Frontal cortex (tissue), 4 donors: ENCODE results near the gene ATAD1. TPM values are rescaled to one million over a fixed set of nuclear protein-coding genes. Genes with fewer than 3 reads are reported as not detected.
"Not testable (repeated sequence)": the region's sequence is repeated elsewhere in the genome, so short reads cannot be mapped to it uniquely, and the experiment has no call there.

Experiments used
- DNase-seq, 2 donors: peaks; one replicate each; pipeline ENCODE4 v3.0.0; 2012; ENCODE audit warnings: low spot score in 2 of 2
- FAIRE-seq: peaks from 2 replicates; lab custom pipeline; 2012; peaks lifted over from hg19 to GRCh38; lab: Jason Lieb, UNC
- total RNA-seq: library from RNA; depleted of rRNA; stranded (reverse); fragments of >200 nt; gene quantifications from one replicate; pipeline ENCODE4 v1.2.3, GENCODE V29; 2014
- donor health status: control.
- donor health status: control.
- donor health status: control.

Gene ATAD1
- total RNA-seq, 1 donor from 2014 or later = 85.6 TPM

DNA sequence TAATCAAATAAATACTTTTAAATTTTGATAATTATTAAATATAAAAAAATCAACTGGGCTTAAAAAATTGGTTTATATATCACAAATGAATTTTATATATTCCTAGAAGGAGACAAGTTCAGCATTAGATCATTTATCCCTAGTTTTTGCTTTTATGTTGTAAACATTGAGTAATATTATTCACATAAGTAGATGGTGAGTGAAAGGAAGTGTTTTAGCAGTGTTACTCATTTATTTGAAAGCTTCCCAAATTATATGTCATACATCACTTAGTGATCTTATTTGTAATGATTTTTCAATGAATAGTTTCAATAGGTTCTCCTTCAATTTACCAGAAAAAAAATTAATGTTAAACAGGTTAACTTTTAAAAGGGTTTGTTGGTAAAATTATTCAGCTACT, 29.5 kb upstream of the ATAD1 start:
- DNase-seq (no peak), FAIRE-seq (no peak)

GRCh38 chr10:87846711-87847110, 28.7 kb upstream of the ATAD1 start:
- not testable (repeated sequence) for FAIRE-seq, DNase-seq

- DNase-seq (no peak), FAIRE-seq (no peak)
Measured at GRCh38 chr10:87846023-87846422, 28.0 kb upstream of the ATAD1 start.

DNA sequence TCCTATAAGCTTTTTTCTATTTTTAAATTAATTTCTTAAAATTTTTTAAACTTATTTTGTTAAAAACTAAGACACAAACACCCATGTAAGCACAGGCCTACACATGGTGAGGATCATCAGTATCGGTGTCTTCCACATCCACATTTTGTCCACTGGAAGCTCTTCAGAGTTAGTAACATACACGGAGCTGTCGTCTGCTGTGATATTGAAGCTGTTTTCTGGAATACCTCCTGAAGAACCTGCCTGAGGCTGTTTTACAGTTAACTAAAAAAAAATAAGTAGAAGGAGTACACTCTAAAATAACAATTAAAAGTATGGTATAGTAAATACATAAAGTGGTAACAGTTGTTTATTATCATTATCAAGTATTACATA, 27.6 kb upstream of the ATAD1 start:
- peak; percentile 8 for FAIRE-seq
- DNase-seq = no peak

DNA sequence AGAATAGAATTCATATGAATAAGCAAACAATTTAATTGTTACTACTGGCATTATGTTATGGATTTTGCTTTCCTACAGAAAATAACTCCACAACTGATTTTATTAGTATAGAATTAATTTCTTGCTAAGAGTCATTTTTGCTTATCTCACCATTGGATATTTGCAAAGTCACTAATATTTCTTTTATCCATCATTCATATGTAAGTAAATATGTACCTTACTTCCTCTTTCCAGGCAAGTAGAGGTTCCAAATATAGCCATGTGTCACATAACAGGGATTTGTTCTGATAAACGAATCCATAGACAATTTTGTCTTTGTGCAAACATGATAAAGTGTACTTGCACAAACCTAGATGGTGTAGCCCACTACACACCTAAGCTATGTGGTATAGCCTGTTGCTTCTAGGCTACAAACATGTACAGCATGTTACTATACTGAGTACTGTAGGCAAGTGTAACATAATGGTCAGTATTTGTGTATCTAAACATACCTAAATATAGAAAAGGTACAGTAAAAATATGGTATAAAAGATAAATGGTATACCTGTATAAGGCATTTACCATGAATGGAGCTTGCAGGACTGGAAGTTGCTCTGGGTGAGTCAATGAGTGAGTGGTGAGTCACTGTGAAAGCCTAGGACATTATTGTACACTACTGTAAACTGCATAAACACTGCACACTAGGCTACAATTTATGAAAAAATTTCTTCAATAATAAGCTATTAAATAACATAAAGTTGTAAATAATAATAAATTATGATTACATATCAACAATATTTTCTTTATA, 27.0 kb upstream of the ATAD1 start:
- FAIRE-seq (no peak), DNase-seq (no peak)

- DNase-seq = no peak
- no peak for FAIRE-seq
Measured at GRCh38 chr10:87843714-87844113, 25.7 kb upstream of the ATAD1 start.

- DNase-seq (no peak), FAIRE-seq (no peak)
Measured at GRCh38 chr10:87842776-87843497, 24.9 kb upstream of the ATAD1 start.

DNA sequence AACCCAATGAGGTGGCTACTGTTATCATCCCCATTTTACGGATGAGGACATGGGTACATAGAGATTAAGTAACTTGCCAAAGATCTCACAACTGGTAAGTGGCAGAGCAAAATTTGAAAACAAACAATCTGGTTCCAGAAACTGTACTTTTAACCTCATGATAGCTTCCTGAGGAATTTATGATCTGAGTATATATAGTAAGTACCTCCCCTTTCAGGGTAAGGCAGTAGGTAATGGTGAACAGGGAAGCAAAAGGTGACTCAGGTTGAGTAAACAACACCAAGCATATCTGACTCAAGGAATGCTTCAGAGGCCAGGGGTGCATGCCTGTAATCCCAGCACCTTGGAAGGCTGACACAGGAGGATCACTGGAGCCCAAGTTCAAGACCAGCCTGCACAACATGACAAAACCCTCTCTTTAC, 24.2 kb upstream of the ATAD1 start:
- FAIRE-seq (no peak), DNase-seq (no peak)

DNA sequence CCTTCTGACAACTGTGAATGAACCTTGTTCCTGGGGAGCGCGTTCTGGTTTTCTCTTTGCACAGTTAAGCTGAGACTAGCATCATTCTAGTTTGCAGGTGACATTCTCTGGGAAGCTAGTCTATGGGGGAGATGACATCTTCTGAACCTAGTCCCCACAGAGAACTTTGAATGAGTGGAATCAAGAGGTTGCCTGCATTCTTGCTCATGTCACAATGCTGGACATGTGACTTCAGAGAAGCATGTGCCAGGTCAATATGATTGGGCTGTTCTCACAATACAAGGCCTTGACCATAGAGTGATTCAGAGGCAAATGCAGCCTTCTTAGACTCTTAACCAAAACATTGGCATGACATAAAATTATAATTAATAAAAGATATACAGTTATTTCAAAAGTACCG, 23.2 kb upstream of the ATAD1 start:
- no peak for FAIRE-seq
- DNase-seq = no peak

DNA sequence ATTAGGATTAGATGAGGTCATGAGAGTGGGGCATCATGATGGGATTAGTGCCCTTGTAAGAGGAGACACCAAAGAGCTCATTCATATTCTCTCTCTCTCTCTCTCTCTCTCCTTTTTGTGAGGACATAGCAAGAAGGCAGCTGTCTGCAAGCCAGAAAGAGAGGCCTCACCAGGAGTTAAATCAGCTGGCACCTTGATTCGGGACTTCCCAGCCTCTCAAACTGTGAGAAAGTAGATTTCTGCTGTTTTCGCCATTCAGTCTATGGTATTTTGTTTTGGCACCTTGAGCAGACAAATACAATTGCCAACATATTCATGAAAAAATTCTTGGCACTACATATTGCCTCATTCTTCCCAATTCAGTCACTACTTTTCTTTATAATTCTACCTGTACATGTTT, 20.6 kb upstream of the ATAD1 start:
- DNase-seq (no peak), FAIRE-seq (no peak)

- no peak for FAIRE-seq
- DNase-seq = no peak
Measured at GRCh38 chr10:87837445-87837844, 19.4 kb upstream of the ATAD1 start.

- FAIRE-seq = no peak
- DNase-seq = no peak
Measured at GRCh38 chr10:87836098-87836497, 18.1 kb upstream of the ATAD1 start.

GRCh38 chr10:87829986-87830729, 12.1 kb upstream of the ATAD1 start:
- DNase-seq (no peak), FAIRE-seq (no peak)

DNA sequence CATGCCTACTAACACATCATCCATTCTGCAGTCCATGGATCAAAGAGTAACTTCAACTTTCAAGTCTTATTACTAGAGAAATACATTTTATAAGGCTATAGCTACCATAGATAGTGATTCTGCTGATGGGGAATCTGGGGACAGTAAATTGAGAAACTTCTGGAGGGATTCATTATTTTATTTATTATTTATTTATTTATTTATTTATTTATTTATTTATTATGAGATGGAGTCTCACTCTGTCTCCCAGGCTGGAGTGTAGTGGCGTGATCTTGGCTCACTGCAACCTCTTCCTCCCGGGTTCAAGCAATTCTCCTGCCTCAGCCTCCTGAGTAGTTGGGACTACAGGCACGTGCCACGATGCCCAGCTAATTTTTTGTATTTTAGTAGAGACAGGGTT, 11.0 kb upstream of the ATAD1 start:
- FAIRE-seq = not testable (repeated sequence)

DNA sequence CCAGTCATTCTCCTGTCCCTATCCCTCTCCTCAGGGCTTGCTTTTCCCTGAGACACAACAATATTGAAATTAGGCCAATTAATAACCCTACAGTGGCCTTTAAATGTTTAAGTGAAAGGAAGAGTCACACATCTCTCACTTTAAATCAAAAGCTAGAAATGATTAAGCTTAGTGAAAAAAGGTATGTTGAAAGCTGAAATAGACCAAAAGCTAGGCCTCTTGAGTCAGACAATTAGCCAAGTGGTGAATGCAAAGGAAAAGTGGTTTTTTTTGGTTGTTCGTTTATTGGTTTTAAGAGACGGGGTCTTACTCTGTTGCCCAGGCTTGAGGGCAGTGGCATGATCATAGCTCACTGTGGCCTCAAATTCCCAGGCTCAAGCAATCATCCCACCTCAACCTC, 9.7 kb upstream of the ATAD1 start:
- no peak for FAIRE-seq
- no peak for DNase-seq

More for the DNA sequence above, 11.0 kb upstream of the ATAD1 start:
- DNase-seq = not testable (repeated sequence)

GRCh38 chr10:87826653-87827052, 8.6 kb upstream of the ATAD1 start:
- no peak for FAIRE-seq
- no peak for DNase-seq

- FAIRE-seq (no peak), DNase-seq (no peak)
Measured at GRCh38 chr10:87819289-87819585, 1.2 kb upstream of the ATAD1 start.

DNA sequence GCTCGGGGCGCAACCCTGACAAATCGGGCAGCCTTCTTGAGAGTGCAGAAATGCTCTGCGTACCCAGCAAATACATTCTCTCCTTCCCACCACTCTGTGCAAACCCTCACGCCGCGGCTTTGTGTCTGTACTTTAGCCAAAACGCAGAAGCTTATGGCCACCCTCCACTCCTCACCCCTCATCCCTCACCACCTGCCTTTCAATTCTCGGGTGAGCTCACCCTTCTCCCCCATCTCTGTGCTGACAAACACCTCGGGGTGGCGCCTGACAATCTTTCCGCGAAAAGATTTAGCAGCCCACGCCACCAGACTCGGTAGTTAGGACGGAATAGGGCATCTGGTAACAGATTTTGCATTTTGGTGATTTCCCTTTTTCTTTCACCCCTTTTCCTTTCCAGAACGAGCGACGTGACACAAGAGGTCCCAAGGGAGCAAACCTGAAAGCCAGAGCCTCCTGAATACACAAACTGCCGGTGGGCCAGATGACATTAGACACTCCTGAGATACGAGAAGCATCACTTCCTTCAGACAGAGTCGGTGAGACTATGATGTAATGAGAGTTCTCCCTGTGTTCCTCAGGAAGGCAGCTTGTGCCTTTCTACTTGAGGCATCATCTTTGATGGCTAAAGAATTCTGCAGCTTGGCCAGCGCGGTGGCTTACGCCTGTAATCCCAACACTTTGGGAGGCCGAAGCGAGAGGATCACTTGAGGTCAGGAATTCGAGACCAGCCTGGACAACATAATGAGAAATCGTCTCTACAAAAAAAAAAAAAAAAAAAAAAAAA, 671 bp upstream of the ATAD1 start:
- FAIRE-seq (no peak), DNase-seq (peak in 1 of 2 donors; percentile 12)

DNA sequence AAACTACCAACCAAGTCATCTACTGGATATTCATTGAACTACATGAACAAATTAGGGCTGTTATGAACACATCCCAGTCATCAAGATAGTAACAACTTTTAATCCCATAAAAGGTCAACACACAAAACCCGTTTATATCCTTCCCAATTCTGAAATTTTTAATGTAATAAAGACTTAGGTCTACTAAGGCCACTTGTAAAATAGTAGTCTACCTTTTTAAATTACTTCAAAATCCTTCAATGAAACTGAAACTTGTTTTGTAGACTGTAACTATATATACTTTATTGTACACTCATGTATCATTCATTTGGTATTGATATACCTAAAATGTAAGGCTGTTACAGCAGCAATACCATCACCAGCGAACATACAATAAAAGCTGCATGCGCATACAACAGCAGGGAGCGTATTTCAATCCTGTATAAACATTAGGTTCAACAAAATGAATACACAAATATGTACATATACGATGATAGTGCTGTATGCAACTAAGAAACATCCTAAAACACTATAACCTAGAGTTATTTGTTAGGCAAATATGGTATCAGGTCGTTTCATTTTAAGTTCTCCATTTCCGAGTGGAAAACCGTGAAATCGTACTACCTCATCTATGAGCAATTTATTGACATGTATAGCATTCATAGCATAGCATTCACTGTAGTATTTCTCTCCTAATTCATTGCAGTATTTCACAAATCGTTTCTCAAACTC, 973 bp downstream of the ATAD1 start:
- no peak for FAIRE-seq
- no peak for DNase-seq
